ENCODE data around the gene OR5B21.

DNA sequence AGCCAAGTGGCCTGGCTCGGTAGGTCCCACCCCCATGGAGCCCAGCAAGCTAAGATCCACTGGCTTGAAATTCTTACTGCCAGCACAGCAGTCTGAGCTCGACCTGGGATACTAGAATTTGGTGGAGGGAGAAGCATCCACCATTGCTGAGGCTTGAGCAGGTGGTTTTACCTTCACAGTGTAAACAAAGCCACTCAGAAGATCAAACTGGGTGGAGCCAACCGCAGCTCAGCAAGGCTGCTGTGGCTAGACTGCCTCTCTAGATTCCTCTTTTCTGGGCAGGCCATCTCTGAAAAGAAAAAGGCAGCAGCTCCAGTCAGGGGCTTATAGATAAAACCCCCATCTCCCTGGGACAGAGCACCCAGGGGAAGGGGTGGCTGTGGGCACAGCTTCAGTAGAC, 22.3 kb upstream of the OR5B21 start:
- TF ChIP-seq FOXK2 (IDR thresholded peaks at IDR 0.05) (no peak), LEF1 (IDR thresholded peaks at IDR 0.05; ENCODE audit: borderline replicate concordance) (no peak), BHLHE40 (IDR thresholded peaks at IDR 0.05; ENCODE audit: borderline replicate concordance) (no peak), ELF4 (IDR thresholded peaks at IDR 0.05) (no peak)

All from HEK293T (cell line).